ENCODE data around the gene MYH15.

The MYH15 gene

GRCh38 chr3:108414007-108414406, 96.4 kb downstream of the MYH15 start:
- DNase-seq (ENCODE audit: low spot score): no peak

GRCh38 chr3:108412121-108412750, 98.2 kb downstream of the MYH15 start:
- no peak for DNase-seq (ENCODE audit: low spot score)

- no peak for DNase-seq (ENCODE audit: low spot score)
Measured at GRCh38 chr3:108410531-108410984, 99.8 kb downstream of the MYH15 start.

GRCh38 chr3:108409800-108410178, 100.6 kb downstream of the MYH15 start:
- DNase-seq (ENCODE audit: low spot score): no peak

- DNase-seq (ENCODE audit: low spot score): no peak
Measured at GRCh38 chr3:108408883-108409799, 101.3 kb downstream of the MYH15 start.

GRCh38 chr3:108407886-108408285, 102.5 kb downstream of the MYH15 start:
- DNase-seq (ENCODE audit: low spot score): no peak

- peak; percentile 53 for DNase-seq (ENCODE audit: low spot score)
Measured at GRCh38 chr3:108406661-108407206, 103.7 kb downstream of the MYH15 start.

GRCh38 chr3:108406063-108406660, 104.2 kb downstream of the MYH15 start:
- no peak for DNase-seq (ENCODE audit: low spot score)

GRCh38 chr3:108404368-108404767, 106.0 kb downstream of the MYH15 start:
- no peak for DNase-seq (ENCODE audit: low spot score)

GRCh38 chr3:108403686-108404345, 106.6 kb downstream of the MYH15 start:
- DNase-seq (ENCODE audit: low spot score): no peak

GRCh38 chr3:108403198-108403597, 107.2 kb downstream of the MYH15 start:
- DNase-seq (ENCODE audit: low spot score): no peak

- DNase-seq (ENCODE audit: low spot score): no peak
Measured at GRCh38 chr3:108401836-108402235, 108.6 kb downstream of the MYH15 start.

GRCh38 chr3:108398510-108398909, 111.9 kb downstream of the MYH15 start:
- no peak for DNase-seq (ENCODE audit: low spot score)

GRCh38 chr3:108396336-108396735, 114.1 kb downstream of the MYH15 start:
- no peak for DNase-seq (ENCODE audit: low spot score)

GRCh38 chr3:108394563-108394962, 115.8 kb downstream of the MYH15 start:
- DNase-seq (ENCODE audit: low spot score): no peak

GRCh38 chr3:108394016-108394415, 116.4 kb downstream of the MYH15 start:
- no peak for DNase-seq (ENCODE audit: low spot score)

- DNase-seq (ENCODE audit: low spot score): no peak
Measured at GRCh38 chr3:108393128-108393900, 117.1 kb downstream of the MYH15 start.

- no peak for DNase-seq (ENCODE audit: low spot score)
Measured at GRCh38 chr3:108391917-108392593, 118.3 kb downstream of the MYH15 start.

- no peak for DNase-seq (ENCODE audit: low spot score)
Measured at GRCh38 chr3:108389372-108389771, 121.0 kb downstream of the MYH15 start.
